Retinal pigment epithelial cell (primary cell): Measurements from ENCODE around the gene ELP4.
"Not testable (repeated sequence)": the region's sequence is repeated elsewhere in the genome, so short reads cannot be mapped to it uniquely, and the experiment has no call there.

Experiments
- DNase-seq: peaks from one replicate; pipeline ENCODE4 v3.0.0-alpha.2; 2010; ENCODE audit warnings: low read depth
- H3K4me3 ChIP-seq: 2 replicates; pipeline ENCODE4 v1.5.1; 2011; ENCODE audit warnings: mild to moderate bottlenecking, low read length, control low read depth, moderate library complexity
- TF ChIP-seq, protein P1 (sequence below): conservative IDR thresholded peaks from 2 replicates; pipeline ENCODE4 v1.5.1; 2011; ENCODE audit warnings: low read depth, low read length, control low read depth, inconsistent platforms

The ELP4 gene

GRCh38 chr11:31692466-31692865 lies 182.9 kb downstream of the ELP4 start:
- DNase-seq, result no peak
- no peak overlapping the region for H3K4me3 ChIP-seq
- TF ChIP-seq, protein P1, sequence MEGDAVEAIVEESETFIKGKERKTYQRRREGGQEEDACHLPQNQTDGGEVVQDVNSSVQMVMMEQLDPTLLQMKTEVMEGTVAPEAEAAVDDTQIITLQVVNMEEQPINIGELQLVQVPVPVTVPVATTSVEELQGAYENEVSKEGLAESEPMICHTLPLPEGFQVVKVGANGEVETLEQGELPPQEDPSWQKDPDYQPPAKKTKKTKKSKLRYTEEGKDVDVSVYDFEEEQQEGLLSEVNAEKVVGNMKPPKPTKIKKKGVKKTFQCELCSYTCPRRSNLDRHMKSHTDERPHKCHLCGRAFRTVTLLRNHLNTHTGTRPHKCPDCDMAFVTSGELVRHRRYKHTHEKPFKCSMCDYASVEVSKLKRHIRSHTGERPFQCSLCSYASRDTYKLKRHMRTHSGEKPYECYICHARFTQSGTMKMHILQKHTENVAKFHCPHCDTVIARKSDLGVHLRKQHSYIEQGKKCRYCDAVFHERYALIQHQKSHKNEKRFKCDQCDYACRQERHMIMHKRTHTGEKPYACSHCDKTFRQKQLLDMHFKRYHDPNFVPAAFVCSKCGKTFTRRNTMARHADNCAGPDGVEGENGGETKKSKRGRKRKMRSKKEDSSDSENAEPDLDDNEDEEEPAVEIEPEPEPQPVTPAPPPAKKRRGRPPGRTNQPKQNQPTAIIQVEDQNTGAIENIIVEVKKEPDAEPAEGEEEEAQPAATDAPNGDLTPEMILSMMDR, result no peak

GRCh38 chr11:31697049-31697448 lies 187.5 kb downstream of the ELP4 start:
- H3K4me3 ChIP-seq, DNase-seq: not testable (repeated sequence)

GRCh38 chr11:31699066-31699465 lies 189.5 kb downstream of the ELP4 start:
- DNase-seq, result no peak
- TF ChIP-seq, protein P1, result no peak
- no peak overlapping the region for H3K4me3 ChIP-seq

DNA sequence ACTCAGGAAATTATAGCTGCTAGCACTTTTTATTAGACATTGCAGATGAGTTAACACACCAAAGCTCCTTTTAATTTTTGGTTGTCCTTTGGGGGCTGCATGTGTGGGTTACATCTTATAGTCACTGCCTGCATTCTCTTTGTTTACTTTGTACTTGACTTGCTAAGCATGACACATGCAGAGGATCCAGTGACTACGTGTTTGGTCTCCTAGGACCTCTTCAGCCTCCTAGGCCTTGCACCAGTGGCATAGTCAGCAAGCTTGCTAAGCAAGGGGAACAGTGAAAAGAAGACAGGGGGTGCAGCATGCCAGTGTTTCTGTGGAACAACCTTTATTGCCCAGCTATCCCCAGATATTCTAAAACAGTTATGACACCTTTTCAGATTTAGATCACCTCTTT lies 193.4 kb downstream of the ELP4 start:
- TF ChIP-seq, protein P1, result no peak
- no peak for DNase-seq
- no peak overlapping the region for H3K4me3 ChIP-seq

GRCh38 chr11:31706357-31706756 lies 196.8 kb downstream of the ELP4 start:
- TF ChIP-seq, protein P1, result no peak
- H3K4me3 ChIP-seq, result no peak overlapping the region
- DNase-seq, result no peak

DNA sequence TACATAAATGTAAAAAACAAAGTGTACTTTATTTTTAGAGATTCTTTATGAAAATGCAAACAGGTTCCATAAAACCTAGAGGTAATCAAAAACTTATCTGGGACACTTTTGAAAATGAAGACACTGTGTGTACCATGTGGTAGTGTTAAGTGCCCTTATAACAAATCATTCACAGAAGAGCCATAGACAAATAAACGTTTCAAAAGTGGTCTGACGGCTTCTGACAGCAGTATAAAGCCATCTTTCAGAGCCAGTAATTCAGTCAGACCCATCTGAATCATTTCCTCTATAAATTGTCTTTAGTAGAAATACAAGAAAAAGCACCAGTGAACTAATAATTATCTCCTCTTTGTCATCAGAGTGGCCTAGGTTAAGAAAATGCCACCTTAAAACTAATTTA lies 201.6 kb downstream of the ELP4 start:
- H3K4me3 ChIP-seq, result no peak overlapping the region
- DNase-seq, result no peak
- TF ChIP-seq, protein P1, result no peak

DNA sequence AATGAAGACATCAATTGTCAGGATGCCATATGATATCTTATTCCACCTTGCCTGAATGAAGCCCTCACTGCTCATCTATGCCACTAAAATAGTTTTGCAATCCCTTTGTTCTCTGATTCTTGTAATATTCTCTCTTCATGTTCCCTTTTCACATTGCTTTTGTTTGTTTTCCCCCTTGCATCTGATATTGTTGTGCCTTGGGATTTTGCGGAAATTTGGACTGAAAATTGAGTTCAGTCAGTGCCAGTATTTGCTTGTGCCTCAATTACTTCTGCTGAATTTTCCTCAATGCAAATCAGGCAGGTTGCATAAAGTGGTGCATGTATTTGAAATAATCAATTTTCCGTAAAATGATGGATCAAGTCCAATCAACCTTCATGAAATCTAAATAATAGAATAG lies 203.3 kb downstream of the ELP4 start:
- no peak overlapping the region for H3K4me3 ChIP-seq
- TF ChIP-seq, protein P1, result no peak
- DNase-seq, result no peak

DNA sequence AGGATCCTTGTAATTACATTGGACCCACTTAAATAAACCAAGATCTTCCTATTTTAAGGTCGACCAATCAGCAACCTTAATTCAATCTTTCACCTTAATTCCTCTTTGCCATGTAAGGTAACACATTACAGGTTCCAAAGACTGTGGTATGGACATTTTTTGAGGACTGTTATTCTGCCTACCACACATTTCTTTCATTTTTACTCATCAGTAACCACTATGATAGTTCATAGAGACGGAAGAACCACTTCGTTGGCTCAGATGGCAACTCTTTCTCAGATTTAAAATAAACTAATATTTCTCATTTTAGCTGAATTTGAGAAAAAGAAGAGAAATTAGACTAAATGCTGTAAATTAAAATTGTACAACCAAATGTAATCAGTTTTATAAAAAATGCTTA lies 205.3 kb downstream of the ELP4 start:
- TF ChIP-seq, protein P1, result no peak
- no peak for DNase-seq

More for the DNA sequence above, 205.3 kb downstream of the ELP4 start:
- H3K4me3 ChIP-seq, result no peak overlapping the region
